Osteoblast (primary cell): Measurements from ENCODE around the gene HBG1. TPM values are rescaled to one million over a fixed set of nuclear protein-coding genes. Genes with fewer than 3 reads are reported as not detected.

Experiments
- DNase-seq: peaks from one replicate; pipeline ENCODE4 v3.0.0; 2011; ENCODE audit warnings: low spot score, mixed read lengths; ENCODE audit not compliant: insufficient read length; ENCODE audit errors: missing footprints
- H2AFZ ChIP-seq: 2 replicates; pipeline ENCODE4 v1.6.0; 2011; ENCODE audit warnings: mild to moderate bottlenecking, low read length
- H3K27ac ChIP-seq: 2 replicates; pipeline ENCODE4 v1.5.1; 2011; ENCODE audit warnings: mild to moderate bottlenecking, low read depth, low read length, moderate library complexity
- H3K27me3 ChIP-seq: 2 replicates; pipeline ENCODE4 v1.6.0; 2012; ENCODE audit warnings: mild to moderate bottlenecking, control low read depth, inconsistent platforms, low read length, moderate library complexity; ENCODE audit not compliant: insufficient read depth
- H3K36me3 ChIP-seq: 2 replicates; pipeline ENCODE4 v1.5.1; 2011; ENCODE audit warnings: mild to moderate bottlenecking, low read length, control low read depth, moderate library complexity; ENCODE audit not compliant: insufficient read depth
- H3K4me1 ChIP-seq: 2 replicates; pipeline ENCODE4 v1.5.1; 2011; ENCODE audit warnings: mild to moderate bottlenecking, low read length, control low read depth, moderate library complexity; ENCODE audit not compliant: insufficient read depth
- H3K4me2 ChIP-seq: 2 replicates; pipeline ENCODE4 v1.6.0; 2011; ENCODE audit warnings: mild to moderate bottlenecking, low read length; ENCODE audit not compliant: insufficient read depth
- H3K4me3 ChIP-seq: fragments of 200-600 bp; sonication (generic); 3 replicates; pipeline ENCODE4 v1.5.1; 2012; ENCODE audit warnings: mild to moderate bottlenecking, low read length, inconsistent platforms; ENCODE audit not compliant: insufficient read depth
- H3K79me2 ChIP-seq: 2 replicates; pipeline ENCODE4 v1.6.0; 2012; ENCODE audit warnings: mild to moderate bottlenecking, low read length, control low read depth, inconsistent platforms; ENCODE audit not compliant: insufficient read depth
- H3K9me3 ChIP-seq: 2 replicates; pipeline ENCODE4 v1.5.1; 2011; ENCODE audit warnings: low read depth, low read length, control low read depth
- H4K20me1 ChIP-seq: 2 replicates; pipeline ENCODE4 v1.6.0; 2012; ENCODE audit warnings: mild to moderate bottlenecking, low read length, control low read depth; ENCODE audit not compliant: insufficient read depth
- CTCF ChIP-seq: IDR thresholded peaks from 2 replicates; pipeline ENCODE4 v1.5.1; 2011; ENCODE audit warnings: mild to moderate bottlenecking, low read depth, low read length, moderate library complexity; ENCODE audit errors: extremely low read depth
- total RNA-seq: library from RNA; depleted of rRNA; stranded (reverse); fragments of >200 nt; gene quantifications from 2 replicates; pipeline ENCODE4 v1.2.3, GENCODE V29; 2012

Gene HBG1
- total RNA-seq, 1 donor = not detected

- H3K27me3 ChIP-seq = peaks cover 7% of the 10 kb centered on the region
- DNase-seq = no peak
- no peaks in the 10 kb centered on the region for H3K36me3 ChIP-seq
- H3K9me3 ChIP-seq = no peaks in the 10 kb centered on the region
- H3K4me1 ChIP-seq = no peaks in the 10 kb centered on the region
- no peak overlapping the region for H2AFZ ChIP-seq
- no peak overlapping the region for H3K4me2 ChIP-seq
- H3K4me3 ChIP-seq = no peak overlapping the region
- H4K20me1 ChIP-seq = no peaks in the 10 kb centered on the region
- no peak overlapping the region for H3K27ac ChIP-seq
- H3K79me2 ChIP-seq = no peaks in the 10 kb centered on the region
- no peak for TF ChIP-seq CTCF
Observed at GRCh38 chr11:5223146-5223545, 26.5 kb downstream of the HBG1 start.

- H3K4me3 ChIP-seq = no peak overlapping the region
- H3K79me2 ChIP-seq = no peaks in the 10 kb centered on the region
- H3K27me3 ChIP-seq = no peaks in the 10 kb centered on the region
- no peaks in the 10 kb centered on the region for H3K9me3 ChIP-seq
- no peaks in the 10 kb centered on the region for H3K4me1 ChIP-seq
- H2AFZ ChIP-seq = peak overlapping the region; percentile 50
- H4K20me1 ChIP-seq = no peaks in the 10 kb centered on the region
- H3K4me2 ChIP-seq = no peak overlapping the region
- no peak for DNase-seq
- no peak overlapping the region for H3K27ac ChIP-seq
- no peaks in the 10 kb centered on the region for H3K36me3 ChIP-seq
- TF ChIP-seq CTCF = no peak
Observed at GRCh38 chr11:5210376-5210885, 39.2 kb downstream of the HBG1 start.

- Histone ChIP-seq H3K4me3 (no peak overlapping the region), H2AFZ (no peak overlapping the region), H3K79me2 (no peaks in the 10 kb centered on the region), H3K4me1 (no peaks in the 10 kb centered on the region), H3K9me3 (no peaks in the 10 kb centered on the region), H3K36me3 (no peaks in the 10 kb centered on the region), H3K4me2 (no peak overlapping the region), H3K27ac (no peak overlapping the region), H4K20me1 (no peaks in the 10 kb centered on the region), H3K27me3 (no peaks in the 10 kb centered on the region)
- DNase-seq = peak; percentile 66
- peak; percentile 70 for TF ChIP-seq CTCF
Observed at GRCh38 chr11:5204787-5205186, 44.9 kb downstream of the HBG1 start.

GRCh38 chr11:5203366-5203765 is 46.3 kb downstream of the HBG1 start:
- Histone ChIP-seq H4K20me1 (no peaks in the 10 kb centered on the region), H3K9me3 (no peaks in the 10 kb centered on the region), H3K79me2 (no peaks in the 10 kb centered on the region), H3K27ac (no peak overlapping the region), H3K4me2 (no peak overlapping the region), H3K4me1 (no peaks in the 10 kb centered on the region), H2AFZ (no peak overlapping the region), H3K4me3 (no peak overlapping the region), H3K27me3 (no peaks in the 10 kb centered on the region), H3K36me3 (no peaks in the 10 kb centered on the region)
- no peak for DNase-seq
- no peak for TF ChIP-seq CTCF
